GM12878 (cell line): ENCODE measurements around the gene KIF2A. TPM values are rescaled to one million over a fixed set of nuclear protein-coding genes. Genes with fewer than 3 reads are reported as not detected.

ENCODE experiments used
- ATAC-seq: fragments of 200-7000 bp; cut with Tn5 transposase; 3 replicates; pipeline ENCODE4 v1.9.1; 2020; ENCODE audit warnings: mild to moderate bottlenecking, moderate library complexity
- BruUV-seq: library from RNA; stranded (reverse); fragments of 400-500 nt; replicated peaks from 2 replicates; lab custom pipeline; 2021; lab: Mats Ljungman, UMichigan
- CTCF ChIA-PET: fragments of 300-600 bp; sonication (Branson Sonifier 250); formaldehyde crosslinking; extraction: SDS; loops from one replicate; lab custom pipeline; 2021; ENCODE audit warnings: inconsistent platforms; lab: Yijun Ruan, JAX
- POLR2A ChIA-PET: fragments of 350-600 bp; formaldehyde crosslinking; extraction: SDS; loops from one replicate; lab custom pipeline; 2021; ENCODE audit warnings: inconsistent platforms; lab: Charles Lee
- RAD21 ChIA-PET: fragments of 300-600 bp; sonication (Branson Sonifier 250); formaldehyde crosslinking; loops from one replicate; lab custom pipeline; 2023; ENCODE audit warnings: antibody characterized with exemption; ENCODE audit not compliant: unreplicated experiment; lab: Charles Lee
- SMC1A ChIA-PET: fragments of 300-600 bp; sonication (Branson Sonifier 250); formaldehyde crosslinking; loops from one replicate; lab custom pipeline; 2023; ENCODE audit not compliant: unreplicated experiment, uncharacterized antibody; lab: Charles Lee
- DNase-seq: peaks from one replicate; pipeline ENCODE4 v3.0.0-alpha.2; 2011; ENCODE audit warnings: low read depth, low spot score
- FAIRE-seq: peaks from 3 replicates; lab custom pipeline; 2011; peaks lifted over from hg19 to GRCh38; lab: Jason Lieb, UNC
- H2AFZ ChIP-seq: 2 replicates; pipeline ENCODE4 v1.6.0; 2011; ENCODE audit warnings: low read depth, low read length, control low read depth; ENCODE audit not compliant: control insufficient read depth
- H3K27ac ChIP-seq: 2 replicates; pipeline ENCODE4 v1.5.1; 2011; ENCODE audit warnings: control low read depth; ENCODE audit not compliant: control insufficient read depth, insufficient read depth
- H3K27me3 ChIP-seq, 2 experiments: replicated peaks in 1 of 2; 2 replicates each; pipeline versions ENCODE4 v1.6.0 to v1.6.1; 2011; ENCODE audit warnings: low read length in 1 of 2; ENCODE audit not compliant: control insufficient read depth in 2 of 2, insufficient read depth in 2 of 2
- H3K36me3 ChIP-seq, 2 experiments: 2 replicates each; pipeline ENCODE4 v1.5.1; 2011; ENCODE audit warnings: low read length in 1 of 2; ENCODE audit not compliant: control insufficient read depth in 2 of 2, insufficient read depth in 2 of 2
- H3K4me1 ChIP-seq: 2 replicates; pipeline ENCODE4 v1.6.1; 2011; ENCODE audit warnings: mild to moderate bottlenecking, low read length, moderate library complexity, mixed read lengths; ENCODE audit not compliant: control insufficient read depth, insufficient read depth
- H3K4me2 ChIP-seq: 2 replicates; pipeline ENCODE4 v1.6.0; 2011; ENCODE audit warnings: control low read depth; ENCODE audit not compliant: control insufficient read depth, insufficient read depth
- H3K4me3 ChIP-seq: fragments of 200-600 bp; sonication (generic); 2 replicates; pipeline ENCODE4 v1.5.1; 2016
- H3K79me2 ChIP-seq: 2 replicates; pipeline ENCODE4 v1.6.0; 2011; ENCODE audit warnings: low read length; ENCODE audit not compliant: control insufficient read depth, insufficient read depth
- H3K9ac ChIP-seq: 2 replicates; pipeline ENCODE4 v1.8.0; 2011; ENCODE audit warnings: low read length, control low read depth, mixed read lengths; ENCODE audit not compliant: control insufficient read depth, insufficient read depth
- H3K9me3 ChIP-seq: replicated peaks from 3 replicates; pipeline ENCODE4 v1.5.1; 2011; ENCODE audit warnings: mild to moderate bottlenecking, low read length; ENCODE audit not compliant: control insufficient read depth, insufficient read depth
- H4K20me1 ChIP-seq: 2 replicates; pipeline ENCODE4 v1.6.0; 2011; ENCODE audit not compliant: control insufficient read depth, insufficient read depth
- CBX3 ChIP-seq: fragments of 200-600 bp; sonication (generic); IDR thresholded peaks from 2 replicates; pipeline ENCODE4 v1.6.1; 2016; ENCODE audit warnings: low read depth, borderline replicate concordance
- ESRRA ChIP-seq: IDR thresholded peaks from 2 replicates; pipeline ENCODE4 v1.6.1; 2012; ENCODE audit warnings: mild to moderate bottlenecking, low read length, improper control_type of control experiment
- HCFC1 ChIP-seq: fragments of 150-350 bp; IDR thresholded peaks from 2 replicates; pipeline ENCODE4 v1.6.1; 2014; ENCODE audit warnings: low read length
- IRF4 ChIP-seq: IDR thresholded peaks from 2 replicates; pipeline ENCODE4 v1.6.1; 2011; ENCODE audit warnings: low read depth, low read length
- MTA3 ChIP-seq: IDR thresholded peaks from 2 replicates; pipeline ENCODE4 v1.6.1; 2012; ENCODE audit warnings: low read length, inconsistent platforms, borderline replicate concordance
- MYC ChIP-seq: IDR thresholded peaks from 2 replicates; pipeline ENCODE4 v1.6.1; 2011; ENCODE audit warnings: mild to moderate bottlenecking, low read length, moderate library complexity, inconsistent platforms; ENCODE audit not compliant: insufficient read depth, insufficient replicate concordance, insufficient read length, severe bottlenecking
- POLR2A ChIP-seq: IDR thresholded peaks from 2 replicates; pipeline ENCODE4 v1.6.1; 2011; ENCODE audit warnings: low read depth, mild to moderate bottlenecking, low read length
- RELA ChIP-seq: fragments of 450-650 bp; IDR thresholded peaks from 2 replicates; pipeline ENCODE4 v1.8.0; 2014; ENCODE audit warnings: borderline replicate concordance; ENCODE audit not compliant: partially characterized antibody
- SMARCA5 ChIP-seq: fragments of 450-650 bp; IDR thresholded peaks from 2 replicates; pipeline ENCODE4 v1.6.1; 2017; ENCODE audit warnings: mild to moderate bottlenecking
- TBL1XR1 ChIP-seq: IDR thresholded peaks from 2 replicates; pipeline ENCODE4 v1.6.1; 2012; ENCODE audit warnings: low read depth, low read length, improper control_type of control experiment
- ZNF687 ChIP-seq: fragments of 450-650 bp; IDR thresholded peaks from 2 replicates; pipeline ENCODE4 v1.6.1; 2017; ENCODE audit warnings: mild to moderate bottlenecking, moderate library complexity
- WGBS: methylation state at CpG from one replicate; pipeline ENCODE4 v1.1.6; 2016; ENCODE audit warnings: low lambda C conversion rate; ENCODE audit not compliant: insufficient replicate concordance, insufficient coverage; ENCODE audit errors: missing lambda C conversion rate; 5-methylcytosine and 5-hydroxymethylcytosine counted together
- in situ Hi-C: fragments of 300-500 bp; cut with MboI; formaldehyde crosslinking; loops from 9 replicates; pipeline ENCODE4 v1.14.3; 2018; ENCODE audit warnings: mixed read lengths
- intact Hi-C: fragments of 100-400 bp; cut with micrococcal nuclease; formaldehyde crosslinking; loops from one replicate; pipeline ENCODE4 v1.14.2; 2022; ENCODE audit not compliant: unreplicated experiment
- polyA plus RNA-seq, 11 experiments: library from polyadenylated mRNA; depleted of rRNA in 4 of 11; unstranded in 6 of 11; stranded (reverse) in 5 of 11; fragments of >200 nt; fragmentation: Nextera tagmentation in 4 of 11; fragmentation: Illumina TruSeq in 1 of 11; extraction: Ambion mirVana in 4 of 11; extraction: Trizol in 1 of 11; gene quantifications; 1 replicate in 1 of 11; 2 replicates in 10 of 11; pipeline versions ENCODE4 v1.2.1 to v1.2.3, GENCODE V29; 2011 to 2016; ENCODE audit warnings: inconsistent platforms in 2 of 11, missing spikeins in 2 of 11, low read depth in 1 of 11
- total RNA-seq, 4 experiments: library from RNA; depleted of rRNA in 3 of 4; stranded (reverse); fragments of >200 nt in 3 of 4; fragmentation: Illumina TruSeq in 1 of 4; extraction: Trizol in 1 of 4; gene quantifications; 2 replicates each; pipeline versions ENCODE4 v1.2.1 to v1.2.3, GENCODE V29; 2013 to 2021

Gene KIF2A
- total and polyA plus RNA-seq, 10 of the 15 experiments (the other 5 are each of a cell fraction or from before 2014, with no cell fraction given): 35.9 to 124 (median 80.1) TPM

- intact Hi-C loops: no loop called here
- no peak for ATAC-seq
- H3K4me2 ChIP-seq: no peak overlapping the region
- no peak for DNase-seq
- no peak for FAIRE-seq
- H3K4me3 ChIP-seq: no peak overlapping the region
- no peaks in the 10 kb centered on the region for H3K79me2 ChIP-seq
- no TSS peak for BruUV-seq
- no peak overlapping the region for H3K27ac ChIP-seq
- H3K27me3 ChIP-seq: no peaks in the 10 kb centered on the region
- WGBS: 100% methylated on average over 1 of the region's 1 CpG
- no peak overlapping the region for H2AFZ ChIP-seq
- H3K36me3 ChIP-seq: no peaks in the 10 kb centered on the region
- peaks cover 12% of the 10 kb centered on the region for H3K4me1 ChIP-seq
- POLR2A ChIA-PET: interaction anchor here (0.9 to 2.0 kb wide), 4 partner anchors 9 to 116 kb away, joined by 3 to 11 read pairs (median 4); partner anchors contain the start of genes DIMT1 and KIF2A
- no peaks in the 10 kb centered on the region for H4K20me1 ChIP-seq
- no peak overlapping the region for H3K9ac ChIP-seq
- CTCF ChIA-PET: interaction anchor here (1.0 to 2.4 kb wide), 4 partner anchors 9 to 24 kb away, joined by 3 to 7 read pairs (median 3); no protein-coding TSS in a partner anchor
- in situ Hi-C loops: no loop called here
- RAD21 ChIA-PET: interaction anchor here (0.6 to 1.1 kb wide), 2 partner anchors 18 to 64 kb away, joined by 3 read pairs; partner anchors contain the start of gene KIF2A
- SMC1A ChIA-PET: interaction anchor here (0.7 to 2.3 kb wide), 6 partner anchors 9 to 116 kb away, joined by 3 to 16 read pairs (median 4); partner anchors contain the start of gene DIMT1
- peaks cover 8% of the 10 kb centered on the region; the same call in 2 of the 3 replicates for H3K9me3 ChIP-seq
- TF ChIP-seq MTA3 (no peak), CBX3 (no peak), TBL1XR1 (no peak), ESRRA (no peak), HCFC1 (no peak), POLR2A (no peak), IRF4 (no peak), SMARCA5 (no peak), RELA (no peak), ZNF687 (no peak), MYC (no peak)
- TF ChIP-seq, all 136 proteins: peak for 0
Measured at GRCh38 chr5:62288118-62288517, 17.9 kb upstream of the KIF2A start.
